ENCODE measurements around the gene NPS. TPM values are rescaled to one million over a fixed set of nuclear protein-coding genes. Genes with fewer than 3 reads are reported as not detected.

The NPS gene
- not detected in 2 replicates for total RNA-seq

GRCh38 chr10:127549009-127549408, at the start of gene NPS:
Gene NPS (plus strand): TSS chr10:127549309. CDS start chr10:127549369, 60 bp downstream.

Other genes starting within 250 kb of the NPS start
- not detected in 2 replicates for gene FOXI2, start 187.9 kb downstream of the NPS start, total RNA-seq

All from pericardium fibroblast (primary cell).